Upper lobe of right lung (tissue), 1 donor: Measurements from ENCODE around the gene EPB42. TPM values are rescaled to one million over a fixed set of nuclear protein-coding genes. Genes with fewer than 3 reads are reported as not detected.
"Not testable (repeated sequence)": the region's sequence is repeated elsewhere in the genome, so short reads cannot be mapped to it uniquely, and the experiment has no call there.

Source experiments
- ATAC-seq: fragments of 200-7000 bp; cut with Tn5 transposase; one replicate; pipeline ENCODE4 v1.9.1; 2020; ENCODE audit warnings: mild to moderate bottlenecking, moderate library complexity
- DNase-seq: peaks from one replicate; pipeline ENCODE4 v3.0.0-alpha.2; 2020
- H3K27ac ChIP-seq: fragments of 200-600 bp; one replicate; pipeline ENCODE4 v1.8.0; 2022
- H3K27me3 ChIP-seq: fragments of 200-600 bp; one replicate; pipeline ENCODE4 v1.8.0; 2022; ENCODE audit warnings: mild to moderate bottlenecking
- H3K36me3 ChIP-seq: fragments of 200-600 bp; one replicate; pipeline ENCODE4 v1.8.0; 2022
- H3K4me1 ChIP-seq: fragments of 200-600 bp; one replicate; pipeline ENCODE4 v1.8.0; 2022
- H3K4me3 ChIP-seq: fragments of 200-600 bp; one replicate; pipeline ENCODE4 v1.8.0; 2022; ENCODE audit warnings: mild to moderate bottlenecking
- H3K9me3 ChIP-seq: fragments of 200-600 bp; one replicate; pipeline ENCODE4 v1.8.0; 2022
- intact Hi-C: fragments of 100-400 bp; cut with DNase I; formaldehyde crosslinking; loops from one replicate; pipeline ENCODE4 v1.11.0; 2022
- total RNA-seq: library from RNA; stranded (reverse); fragmentation: NEBNext Ultra II Directional; extraction: Animal tissue kit (Norgen Biotek cat#: 25700); gene quantifications from one replicate; pipeline ENCODE4 v1.2.1, GENCODE V29; 2021
- TF ChIP-seq, protein P1 (sequence below): fragments of 200-600 bp; IDR thresholded peaks from one replicate; pipeline ENCODE4 v1.8.0; 2022; ENCODE audit warnings: antibody characterized with exemption
- donor health status: DM: no; HTN: yes; CAD: no; lungs with severe emphysema.

EPB42 gene
- total RNA-seq, 1 donor from 2014 or later, result not detected

DNA sequence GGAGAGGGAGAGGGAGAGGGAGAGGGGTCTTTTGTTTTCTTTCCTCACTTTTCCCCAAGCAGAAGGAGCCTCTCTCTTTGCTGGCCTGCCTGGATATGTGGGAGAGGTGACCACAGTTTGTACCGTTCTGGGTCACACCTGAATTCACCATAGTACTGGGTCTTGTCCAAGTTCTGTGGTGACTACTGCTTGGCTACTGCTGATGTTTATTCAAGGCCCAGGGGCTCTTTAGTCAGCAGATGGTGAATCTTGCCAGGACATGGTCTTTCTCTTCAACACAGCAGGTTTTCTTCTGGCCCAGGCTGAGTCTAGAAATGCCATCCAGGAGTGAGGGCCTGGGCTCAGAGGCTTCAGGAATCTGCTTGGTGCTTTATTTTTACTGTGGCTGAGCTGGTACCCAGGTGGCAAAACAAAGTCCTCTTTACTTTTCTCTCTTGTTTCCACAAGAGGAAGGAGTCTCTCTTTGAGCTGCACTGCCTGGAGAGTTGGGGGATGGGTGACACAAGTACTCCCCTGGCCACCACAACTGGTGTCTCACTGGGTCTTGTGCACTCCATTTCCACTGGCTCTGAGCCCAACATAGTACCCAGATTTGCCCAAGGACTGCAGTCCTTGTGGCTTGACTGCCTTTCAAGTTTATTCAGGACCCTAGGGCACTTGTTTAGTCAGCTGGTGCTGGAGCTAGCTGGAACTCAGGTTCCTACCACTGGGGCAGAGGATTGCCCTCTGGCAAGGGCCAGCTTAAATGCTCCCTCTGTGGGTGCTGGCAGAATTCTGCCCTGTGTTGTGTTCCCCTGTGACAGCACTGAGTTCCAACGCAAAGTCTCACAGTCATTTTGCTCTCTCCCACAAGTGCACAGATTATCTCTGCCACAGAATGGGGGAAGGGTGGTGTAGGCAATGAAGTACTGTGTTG lies 52.4 kb downstream of the EPB42 start:
- no peaks in the 10 kb centered on the region for H3K4me1 ChIP-seq
- no peaks in the 10 kb centered on the region for H3K27me3 ChIP-seq
- no peaks in the 10 kb centered on the region for H3K9me3 ChIP-seq
- H3K4me3 ChIP-seq, result no peak overlapping the region
- TF ChIP-seq, protein P1, sequence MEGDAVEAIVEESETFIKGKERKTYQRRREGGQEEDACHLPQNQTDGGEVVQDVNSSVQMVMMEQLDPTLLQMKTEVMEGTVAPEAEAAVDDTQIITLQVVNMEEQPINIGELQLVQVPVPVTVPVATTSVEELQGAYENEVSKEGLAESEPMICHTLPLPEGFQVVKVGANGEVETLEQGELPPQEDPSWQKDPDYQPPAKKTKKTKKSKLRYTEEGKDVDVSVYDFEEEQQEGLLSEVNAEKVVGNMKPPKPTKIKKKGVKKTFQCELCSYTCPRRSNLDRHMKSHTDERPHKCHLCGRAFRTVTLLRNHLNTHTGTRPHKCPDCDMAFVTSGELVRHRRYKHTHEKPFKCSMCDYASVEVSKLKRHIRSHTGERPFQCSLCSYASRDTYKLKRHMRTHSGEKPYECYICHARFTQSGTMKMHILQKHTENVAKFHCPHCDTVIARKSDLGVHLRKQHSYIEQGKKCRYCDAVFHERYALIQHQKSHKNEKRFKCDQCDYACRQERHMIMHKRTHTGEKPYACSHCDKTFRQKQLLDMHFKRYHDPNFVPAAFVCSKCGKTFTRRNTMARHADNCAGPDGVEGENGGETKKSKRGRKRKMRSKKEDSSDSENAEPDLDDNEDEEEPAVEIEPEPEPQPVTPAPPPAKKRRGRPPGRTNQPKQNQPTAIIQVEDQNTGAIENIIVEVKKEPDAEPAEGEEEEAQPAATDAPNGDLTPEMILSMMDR, result no peak
- ATAC-seq, result peak; percentile 27
- peaks cover 49% of the 10 kb centered on the region for H3K36me3 ChIP-seq
- no peak overlapping the region for H3K27ac ChIP-seq
- intact Hi-C loops, result no loop called here
- no peak for DNase-seq

DNA sequence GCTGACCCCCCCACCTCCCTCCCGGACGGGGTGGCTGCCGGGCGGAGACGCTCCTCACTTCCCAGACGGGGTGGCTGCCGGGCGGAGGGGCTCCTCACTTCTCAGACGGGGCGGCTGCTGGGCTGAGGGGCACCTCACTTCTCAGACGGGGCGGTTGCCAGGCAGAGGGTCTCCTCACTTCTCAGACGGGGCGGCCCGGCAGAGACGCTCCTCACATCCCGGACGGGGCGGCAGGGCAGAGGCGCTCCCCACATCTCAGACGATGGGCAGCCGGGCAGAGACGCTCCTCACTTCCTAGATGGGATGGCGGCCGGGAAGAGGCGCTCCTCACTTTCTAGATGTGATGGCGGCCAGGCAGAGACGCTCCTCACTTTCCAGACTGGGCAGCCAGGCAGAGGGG lies 53.6 kb downstream of the EPB42 start:
- H3K4me3 ChIP-seq, H3K9me3 ChIP-seq, H3K27ac ChIP-seq, DNase-seq, ATAC-seq, intact Hi-C loops, H3K27me3 ChIP-seq, H3K4me1 ChIP-seq: not testable (repeated sequence)
- peaks cover 47% of the 10 kb centered on the region for H3K36me3 ChIP-seq

DNA sequence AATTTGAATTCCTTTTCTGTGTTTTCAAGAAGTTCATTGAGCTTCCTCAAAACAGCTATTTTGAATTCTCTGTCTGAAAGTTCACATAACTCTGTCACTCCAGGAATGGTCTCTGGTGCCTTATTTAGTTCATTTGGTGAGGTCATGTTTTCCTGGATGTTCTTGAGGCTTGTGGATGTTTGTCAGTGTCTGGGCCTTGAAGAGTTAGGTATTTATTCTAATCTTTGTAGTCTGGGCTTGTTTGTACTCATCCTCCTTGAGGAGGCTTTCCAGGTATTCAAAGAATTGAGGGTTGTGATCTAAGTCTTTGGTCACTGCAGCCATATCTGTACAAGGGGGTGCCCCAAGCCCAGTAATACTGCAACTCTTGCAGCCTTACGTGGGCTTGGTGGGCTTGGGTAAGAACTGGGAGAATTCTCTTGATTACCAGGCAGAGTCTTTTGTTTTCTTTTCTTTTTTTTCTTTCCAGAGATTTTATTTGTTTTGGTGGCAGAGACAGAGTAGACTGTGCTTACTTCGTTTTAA lies 55.0 kb downstream of the EPB42 start:
- Histone ChIP-seq H3K36me3 (peaks cover 56% of the 10 kb centered on the region), H3K4me1 (no peaks in the 10 kb centered on the region), H3K9me3 (no peaks in the 10 kb centered on the region), H3K27me3 (no peaks in the 10 kb centered on the region), H3K4me3 (no peak overlapping the region), H3K27ac (no peak overlapping the region)
- DNase-seq (no peak), ATAC-seq (no peak)
- TF ChIP-seq, protein P1, result no peak
- intact Hi-C loops, result no loop called here

DNA sequence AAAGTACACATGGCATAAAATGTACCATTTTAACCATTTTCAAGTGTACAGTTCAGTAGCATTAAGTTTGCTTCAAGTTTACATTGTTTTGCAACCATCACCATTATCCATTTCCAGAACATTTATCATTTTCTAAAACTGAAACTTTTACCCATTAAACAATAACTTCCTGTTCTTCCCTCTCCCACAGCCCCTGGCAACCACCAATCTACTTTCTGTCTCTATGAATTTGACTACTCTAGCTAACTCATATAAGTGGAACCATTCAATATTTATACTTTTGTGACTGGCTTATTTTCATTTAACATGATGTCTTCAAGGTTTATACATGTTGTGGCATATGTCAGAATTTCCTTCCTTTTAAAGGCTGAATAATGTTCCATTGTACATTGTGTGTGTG lies 67.5 kb downstream of the EPB42 start:
- TF ChIP-seq, protein P1, result no peak
- H3K9me3 ChIP-seq, result no peaks in the 10 kb centered on the region
- no peak overlapping the region for H3K27ac ChIP-seq
- no peaks in the 10 kb centered on the region for H3K27me3 ChIP-seq
- ATAC-seq, result no peak
- no peak overlapping the region for H3K4me3 ChIP-seq
- peaks cover 95% of the 10 kb centered on the region for H3K36me3 ChIP-seq
- intact Hi-C loops, result no loop called here
- H3K4me1 ChIP-seq, result no peaks in the 10 kb centered on the region
- no peak for DNase-seq

DNA sequence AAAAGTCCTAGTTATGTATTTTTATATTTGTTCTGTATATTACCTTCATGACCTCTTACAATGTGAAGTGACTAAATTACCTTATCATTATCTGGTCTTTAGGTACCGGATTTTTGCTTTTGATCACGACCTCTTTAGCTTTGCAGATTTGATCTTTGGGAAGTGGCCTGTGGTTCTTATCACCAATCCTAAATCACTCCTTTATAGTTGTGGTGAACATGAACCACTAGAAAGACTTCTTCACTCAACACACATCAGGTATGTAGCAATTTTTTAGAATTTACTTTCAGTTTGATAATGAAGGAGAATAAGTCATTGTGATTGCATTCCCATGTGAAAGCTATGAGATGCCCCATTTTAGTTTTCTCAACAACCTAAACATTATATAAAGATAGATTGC lies 69.1 kb downstream of the EPB42 start:
- TF ChIP-seq, protein P1, result no peak
- no peaks in the 10 kb centered on the region for H3K27me3 ChIP-seq
- H3K27ac ChIP-seq, result no peak overlapping the region
- intact Hi-C loops, result no loop called here
- H3K9me3 ChIP-seq, result no peaks in the 10 kb centered on the region
- no peaks in the 10 kb centered on the region for H3K4me1 ChIP-seq
- ATAC-seq (no peak), DNase-seq (no peak)
- H3K36me3 ChIP-seq, result peaks cover 98% of the 10 kb centered on the region
- H3K4me3 ChIP-seq, result no peak overlapping the region

DNA sequence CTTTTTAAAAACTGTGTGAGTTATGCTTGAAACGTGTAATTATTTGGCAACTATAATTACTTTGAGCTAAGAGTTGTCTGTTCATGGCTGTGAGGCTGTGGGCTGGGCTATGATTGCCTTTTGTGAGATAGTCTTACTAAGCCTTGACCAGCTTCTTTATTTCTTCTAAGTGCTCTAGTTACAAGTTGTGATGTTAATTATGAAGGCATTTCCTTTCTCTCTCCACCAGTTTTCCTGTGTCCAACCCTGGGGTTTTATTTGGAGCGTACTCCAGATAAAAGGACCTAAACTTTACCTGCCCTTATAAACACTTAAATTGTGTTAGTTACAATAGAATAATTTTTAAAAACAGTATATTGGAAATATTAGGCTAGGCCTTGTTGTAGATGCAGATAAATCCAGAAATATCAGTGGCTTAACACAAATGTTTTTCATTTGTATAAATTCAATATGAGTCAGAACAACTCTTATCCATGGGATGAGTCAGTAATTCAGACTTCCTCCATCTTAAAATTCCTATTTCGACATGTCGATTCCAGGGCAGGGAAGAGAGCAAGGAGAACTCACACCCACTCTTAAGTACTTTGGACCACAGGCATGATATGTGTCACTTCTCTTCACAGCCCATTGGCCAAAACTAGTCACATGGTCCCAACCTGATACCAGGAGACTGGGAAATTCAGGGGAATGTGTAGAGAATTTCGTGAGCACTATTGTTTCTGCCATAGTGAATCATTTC lies 70.5 kb downstream of the EPB42 start:
- DNase-seq, result no peak
- H3K36me3 ChIP-seq, result peaks cover 98% of the 10 kb centered on the region
- H3K4me3 ChIP-seq, result no peak overlapping the region
- no peak overlapping the region for H3K27ac ChIP-seq
- no peak for ATAC-seq
- H3K27me3 ChIP-seq, result no peaks in the 10 kb centered on the region
- H3K4me1 ChIP-seq, result no peaks in the 10 kb centered on the region
- intact Hi-C loops, result no loop called here
- TF ChIP-seq, protein P1, result no peak
- H3K9me3 ChIP-seq, result no peaks in the 10 kb centered on the region
